Measurements from ENCODE around the gene FAAH. TPM values are rescaled to one million over a fixed set of nuclear protein-coding genes. Genes with fewer than 3 reads are reported as not detected.
A peak's percentile ranks its signal among the peaks of the same experiment; 100 is the strongest.

The FAAH gene
- total RNA-seq, 1 donor from 2014 or later, result 13.9 TPM

DNA sequence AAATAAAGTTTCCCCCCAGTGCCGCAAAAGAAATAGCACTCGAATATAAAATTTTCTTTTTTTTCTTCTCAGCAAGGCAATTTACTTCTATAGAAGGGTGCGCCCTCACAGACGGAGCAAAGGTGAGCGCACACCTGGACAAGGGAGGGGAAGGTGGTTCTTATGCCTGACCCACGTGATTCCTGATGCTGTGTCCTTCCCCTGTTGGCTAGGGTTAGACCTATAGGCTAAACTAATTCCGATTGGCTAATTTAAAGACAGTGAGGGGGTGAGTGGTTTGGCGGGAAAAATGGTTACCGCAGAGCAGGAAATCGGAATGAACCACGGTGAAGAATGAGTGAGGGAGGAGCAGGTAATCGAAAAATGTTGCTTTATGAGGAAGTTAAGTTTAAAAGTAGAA is 607 bp upstream of the FAAH start:
- Histone ChIP-seq H3K4me1 (peaks cover 21% of the 10 kb centered on the region), H3K27ac (no peak overlapping the region), H3K4me2 (peak overlapping the region; percentile 89), H3K9me3 (ENCODE audit: low read depth) (no peaks in the 10 kb centered on the region), H4K20me1 (ENCODE audit: low read depth) (peaks cover 23% of the 10 kb centered on the region), H3K36me3 (no peaks in the 10 kb centered on the region), H3K27me3 (peaks cover 23% of the 10 kb centered on the region), H3F3A (ENCODE audit: low read depth) (peaks cover 9% of the 10 kb centered on the region), H3K79me2 (ENCODE audit: low read depth) (peaks cover 22% of the 10 kb centered on the region), H2AFZ (replicated peaks) (peak overlapping the region; percentile 97), H3K9ac (no peak overlapping the region), H3K4me3 (peak overlapping the region; percentile 67)
- H3K27me3 Mint-ChIP-seq (ENCODE audit: insufficient read depth, low read depth), result peaks cover 37% of the 10 kb centered on the region
- H3K27ac Mint-ChIP-seq, result no peak overlapping the region
- H3K9me3 Mint-ChIP-seq, result peaks cover 19% of the 10 kb centered on the region
- peak overlapping the region; percentile 82 for H3K4me3 Mint-ChIP-seq
- peaks cover 3% of the 10 kb centered on the region for H3K36me3 Mint-ChIP-seq
- peak; percentile 79 for DNase-seq (ENCODE audit: low spot score)
- H3K4me1 Mint-ChIP-seq, result peaks cover 18% of the 10 kb centered on the region
- no peak for TF ChIP-seq EZH2 (IDR thresholded peaks at IDR 0.05)
- TF ChIP-seq EZH2phosphoT487 (IDR thresholded peaks at IDR 0.05), result no peak
- TF ChIP-seq, protein P1, sequence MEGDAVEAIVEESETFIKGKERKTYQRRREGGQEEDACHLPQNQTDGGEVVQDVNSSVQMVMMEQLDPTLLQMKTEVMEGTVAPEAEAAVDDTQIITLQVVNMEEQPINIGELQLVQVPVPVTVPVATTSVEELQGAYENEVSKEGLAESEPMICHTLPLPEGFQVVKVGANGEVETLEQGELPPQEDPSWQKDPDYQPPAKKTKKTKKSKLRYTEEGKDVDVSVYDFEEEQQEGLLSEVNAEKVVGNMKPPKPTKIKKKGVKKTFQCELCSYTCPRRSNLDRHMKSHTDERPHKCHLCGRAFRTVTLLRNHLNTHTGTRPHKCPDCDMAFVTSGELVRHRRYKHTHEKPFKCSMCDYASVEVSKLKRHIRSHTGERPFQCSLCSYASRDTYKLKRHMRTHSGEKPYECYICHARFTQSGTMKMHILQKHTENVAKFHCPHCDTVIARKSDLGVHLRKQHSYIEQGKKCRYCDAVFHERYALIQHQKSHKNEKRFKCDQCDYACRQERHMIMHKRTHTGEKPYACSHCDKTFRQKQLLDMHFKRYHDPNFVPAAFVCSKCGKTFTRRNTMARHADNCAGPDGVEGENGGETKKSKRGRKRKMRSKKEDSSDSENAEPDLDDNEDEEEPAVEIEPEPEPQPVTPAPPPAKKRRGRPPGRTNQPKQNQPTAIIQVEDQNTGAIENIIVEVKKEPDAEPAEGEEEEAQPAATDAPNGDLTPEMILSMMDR (IDR thresholded peaks at IDR 0.05), result no peak

DNA sequence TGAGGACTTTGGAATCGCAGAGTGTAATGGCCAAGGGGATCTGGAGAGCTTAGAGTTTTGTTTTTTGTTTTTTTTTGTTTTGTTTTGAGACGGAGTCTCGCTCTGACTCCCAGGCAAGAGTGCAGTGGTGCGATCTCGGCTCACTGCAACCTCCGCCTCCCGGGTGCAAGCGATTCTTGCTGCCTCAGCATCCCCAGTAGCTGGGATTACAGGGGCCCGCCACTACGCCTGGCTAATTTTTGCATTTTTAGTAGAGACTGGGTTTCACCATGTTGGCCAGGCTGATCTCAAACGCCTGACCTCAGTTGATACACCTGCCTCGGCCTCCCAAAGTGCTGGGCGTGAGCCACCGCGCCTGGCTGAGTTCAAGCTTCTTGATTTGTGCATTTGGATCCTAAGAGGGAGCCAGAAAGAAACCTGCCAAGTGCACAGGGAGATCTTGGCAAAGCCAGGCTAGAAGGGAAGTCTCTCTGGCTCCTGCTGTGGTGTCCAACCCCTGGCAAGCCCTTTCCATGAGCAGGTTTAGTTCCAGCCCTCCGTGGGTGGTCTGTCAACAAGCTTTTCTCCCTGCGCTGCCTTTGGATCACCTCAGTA is 852 bp downstream of the FAAH start:
- Mint-ChIP-seq H3K9me3 (peaks cover 19% of the 10 kb centered on the region), H3K4me3 (peak overlapping the region; percentile 86), H3K36me3 (peaks cover 3% of the 10 kb centered on the region), H3K27me3 (ENCODE audit: insufficient read depth, low read depth) (peaks cover 42% of the 10 kb centered on the region), H3K4me1 (peaks cover 21% of the 10 kb centered on the region), H3K27ac (no peak overlapping the region)
- Histone ChIP-seq H3K79me2 (ENCODE audit: low read depth) (peaks cover 22% of the 10 kb centered on the region), H3K27ac (no peak overlapping the region), H3K4me2 (peak overlapping the region; percentile 89), H3K4me1 (peaks cover 21% of the 10 kb centered on the region), H3K4me3 (peak overlapping the region; percentile 67), H3K9ac (no peak overlapping the region), H2AFZ (replicated peaks) (peak overlapping the region; percentile 97), H3K27me3 (peaks cover 23% of the 10 kb centered on the region), H4K20me1 (ENCODE audit: low read depth) (peaks cover 23% of the 10 kb centered on the region), H3F3A (ENCODE audit: low read depth) (peaks cover 13% of the 10 kb centered on the region), H3K9me3 (ENCODE audit: low read depth) (no peaks in the 10 kb centered on the region), H3K36me3 (no peaks in the 10 kb centered on the region)
- TF ChIP-seq EZH2 (IDR thresholded peaks at IDR 0.05), result no peak
- TF ChIP-seq, protein P1 (IDR thresholded peaks at IDR 0.05), result no peak
- no peak for TF ChIP-seq EZH2phosphoT487 (IDR thresholded peaks at IDR 0.05)
- DNase-seq (ENCODE audit: low spot score), result peak; percentile 57

DNA sequence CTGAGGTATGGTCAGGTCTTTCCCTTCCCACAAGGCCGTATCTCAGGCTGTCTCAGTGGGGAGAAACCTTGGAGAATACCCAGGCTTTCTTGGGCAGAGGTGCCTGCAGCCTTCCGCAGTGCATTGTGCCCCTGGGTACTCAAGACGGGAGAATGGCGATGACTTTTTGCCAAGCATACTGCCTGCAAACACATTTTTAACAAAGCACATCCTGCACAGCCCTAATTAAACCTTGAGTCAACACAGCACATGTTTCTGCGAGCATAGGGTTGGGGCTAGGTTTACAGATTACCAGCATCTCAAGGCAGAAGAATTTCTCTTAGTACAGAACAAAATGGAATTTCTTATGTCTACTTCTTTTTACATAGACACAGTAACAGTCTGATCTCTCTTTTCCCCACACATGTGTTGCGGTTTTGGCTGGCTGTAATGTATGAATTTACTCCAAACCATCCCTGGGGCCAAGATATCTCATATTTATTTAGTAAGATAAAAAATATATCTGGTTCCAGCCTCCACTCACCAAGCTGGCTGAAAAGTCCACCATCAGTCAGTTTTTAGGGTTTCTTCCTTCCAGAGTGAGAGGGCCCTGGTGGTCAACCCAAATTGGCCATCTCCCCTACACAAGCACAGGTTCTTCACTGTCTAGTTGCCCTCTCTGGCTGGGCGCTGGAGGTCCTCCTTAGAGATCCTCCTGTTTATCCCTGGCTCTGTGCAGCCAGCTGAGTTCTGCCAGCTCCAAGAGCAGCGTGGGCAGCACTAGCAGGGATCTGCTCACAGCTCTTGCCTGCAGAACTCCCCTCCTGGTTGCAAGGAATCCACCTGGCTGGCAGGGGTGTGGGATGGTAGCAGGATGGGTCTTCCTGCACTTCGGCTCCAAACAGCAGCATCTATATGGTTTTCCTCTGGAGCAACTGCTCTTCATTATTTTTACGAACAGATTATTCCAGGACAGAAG is 2.6 kb downstream of the FAAH start:
- Histone ChIP-seq H3K9me3 (ENCODE audit: low read depth) (no peaks in the 10 kb centered on the region), H3K27me3 (peaks cover 23% of the 10 kb centered on the region), H2AFZ (replicated peaks) (no peak overlapping the region), H3K36me3 (no peaks in the 10 kb centered on the region), H3K79me2 (ENCODE audit: low read depth) (peaks cover 22% of the 10 kb centered on the region), H3K4me1 (peaks cover 21% of the 10 kb centered on the region), H3K4me2 (no peak overlapping the region), H3K9ac (no peak overlapping the region), H4K20me1 (ENCODE audit: low read depth) (peaks cover 28% of the 10 kb centered on the region), H3K27ac (no peak overlapping the region), H3K4me3 (no peak overlapping the region), H3F3A (ENCODE audit: low read depth) (peaks cover 16% of the 10 kb centered on the region)
- Mint-ChIP-seq H3K9me3 (peaks cover 19% of the 10 kb centered on the region), H3K4me3 (no peak overlapping the region), H3K36me3 (peaks cover 3% of the 10 kb centered on the region), H3K27me3 (ENCODE audit: insufficient read depth, low read depth) (peaks cover 45% of the 10 kb centered on the region), H3K27ac (no peak overlapping the region), H3K4me1 (peaks cover 29% of the 10 kb centered on the region)
- TF ChIP-seq, protein P1 (IDR thresholded peaks at IDR 0.05), result no peak
- TF ChIP-seq EZH2phosphoT487 (IDR thresholded peaks at IDR 0.05) (no peak), EZH2 (IDR thresholded peaks at IDR 0.05) (no peak)
- DNase-seq (ENCODE audit: low spot score), result no peak

All from neural progenitor cell (in vitro differentiated cells).